COLO668 (cell line): ENCODE results near the gene TUBGCP2.
"Not testable (repeated sequence)": the region's sequence is repeated elsewhere in the genome, so short reads cannot be mapped to it uniquely, and the experiment has no call there.

Source experiments
- DNase-seq: peaks from one replicate; lab custom pipeline; 2025; ENCODE audit not compliant: unreplicated experiment; lab: John Stamatoyannopoulos, UW

Gene TUBGCP2

GRCh38 chr10:133325440-133326222, 17.0 kb upstream of the TUBGCP2 start:
- peak; percentile 40 for DNase-seq

GRCh38 chr10:133324857-133325260, 16.2 kb upstream of the TUBGCP2 start:
- no peak for DNase-seq

GRCh38 chr10:133324198-133324792, 15.6 kb upstream of the TUBGCP2 start:
- peak; percentile 75 for DNase-seq

GRCh38 chr10:133322064-133322709, 13.5 kb upstream of the TUBGCP2 start:
- DNase-seq = not testable (repeated sequence)

- DNase-seq = not testable (repeated sequence)
Observed at GRCh38 chr10:133320852-133321422, 12.3 kb upstream of the TUBGCP2 start.

- DNase-seq = peak; percentile 73
Observed at GRCh38 chr10:133318494-133319127, 9.9 kb upstream of the TUBGCP2 start.

GRCh38 chr10:133316732-133317131, 8.1 kb upstream of the TUBGCP2 start:
- DNase-seq = no peak

GRCh38 chr10:133316266-133316665, 7.6 kb upstream of the TUBGCP2 start:
- DNase-seq = no peak

- no peak for DNase-seq
Observed at GRCh38 chr10:133315847-133316246, 7.2 kb upstream of the TUBGCP2 start.

- DNase-seq = no peak
Observed at GRCh38 chr10:133314911-133315310, 6.2 kb upstream of the TUBGCP2 start.

GRCh38 chr10:133313192-133313591, 4.5 kb upstream of the TUBGCP2 start:
- no peak for DNase-seq

- no peak for DNase-seq
Observed at GRCh38 chr10:133312769-133313145, 4.1 kb upstream of the TUBGCP2 start.

GRCh38 chr10:133312016-133312768, 3.5 kb upstream of the TUBGCP2 start:
- no peak for DNase-seq

GRCh38 chr10:133311570-133311969, 2.9 kb upstream of the TUBGCP2 start:
- DNase-seq = no peak

- DNase-seq = no peak
Observed at GRCh38 chr10:133310789-133311188, 2.1 kb upstream of the TUBGCP2 start.

GRCh38 chr10:133310399-133310755, 1.7 kb upstream of the TUBGCP2 start:
- peak; percentile 29 for DNase-seq

GRCh38 chr10:133309720-133310398, 1.2 kb upstream of the TUBGCP2 start:
- DNase-seq = peak; percentile 82

GRCh38 chr10:133309100-133309719, 538 bp upstream of the TUBGCP2 start:
- peak; percentile 88 for DNase-seq

- peak; percentile 83 for DNase-seq
Observed at GRCh38 chr10:133307776-133308420, 774 bp downstream of the TUBGCP2 start.
